Neuronal stem cell (in vitro differentiated cells): ENCODE results near the gene SYT15.

Experiments used
- DNase-seq: peaks from one replicate; pipeline ENCODE4 v3.0.0-alpha.2; 2013; ENCODE audit warnings: low spot score
- H2AFZ ChIP-seq: one replicate; pipeline ENCODE4 v1.6.1; 2013; ENCODE audit warnings: mild to moderate bottlenecking, low read length, inconsistent platforms
- H2AK5ac ChIP-seq: 2 replicates; pipeline ENCODE4 v1.6.1; 2013; ENCODE audit warnings: low read depth, mild to moderate bottlenecking, inconsistent platforms, low read length, moderate library complexity, mixed read lengths
- H2BK120ac ChIP-seq: 2 replicates; pipeline ENCODE4 v1.6.1; 2013; ENCODE audit warnings: low read depth, mild to moderate bottlenecking, inconsistent platforms, low read length, moderate library complexity, mixed read lengths
- H2BK12ac ChIP-seq: one replicate; pipeline ENCODE4 v1.6.1; 2013; ENCODE audit warnings: low read length, inconsistent platforms
- H2BK15ac ChIP-seq: 2 replicates; pipeline ENCODE4 v1.6.1; 2013; ENCODE audit warnings: mild to moderate bottlenecking, low read length, inconsistent platforms, mixed read lengths
- H2BK5ac ChIP-seq: one replicate; pipeline ENCODE4 v1.6.1; 2013; ENCODE audit warnings: inconsistent platforms, mild to moderate bottlenecking, low read length, moderate library complexity
- H3K14ac ChIP-seq: one replicate; pipeline ENCODE4 v1.6.1; 2013; ENCODE audit warnings: low read length, inconsistent platforms
- H3K18ac ChIP-seq: 2 replicates; pipeline ENCODE4 v1.6.1; 2013; ENCODE audit warnings: low read length, inconsistent platforms
- H3K23ac ChIP-seq: 2 replicates; pipeline ENCODE4 v1.6.1; 2013; ENCODE audit warnings: low read depth, mild to moderate bottlenecking, mixed read lengths, low read length, inconsistent platforms; ENCODE audit not compliant: poor library complexity
- H3K27ac ChIP-seq: replicated peaks from 3 replicates; pipeline ENCODE4 v1.5.1; 2013; ENCODE audit warnings: low read length, inconsistent platforms
- H3K27me3 ChIP-seq, 3 experiments: 2 replicates each; pipeline ENCODE4 v1.6.1; 2013; ENCODE audit warnings: low read length in 3 of 3, mild to moderate bottlenecking in 2 of 3, inconsistent platforms in 1 of 3, low read depth in 1 of 3, mixed read lengths in 1 of 3, moderate library complexity in 1 of 3; ENCODE audit not compliant: control insufficient read depth in 3 of 3, insufficient read depth in 3 of 3
- H3K36me3 ChIP-seq, 2 donors: replicated peaks in 1 of 2; 2 replicates each; pipeline ENCODE4 v1.6.1; 2013; ENCODE audit warnings: low read length in 2 of 2; ENCODE audit not compliant: control insufficient read depth in 2 of 2, insufficient read depth in 2 of 2
- H3K4ac ChIP-seq: 2 replicates; pipeline ENCODE4 v1.6.1; 2013; ENCODE audit warnings: inconsistent platforms, mild to moderate bottlenecking, low read length, moderate library complexity
- H3K4me1 ChIP-seq, 2 donors: 1 replicate in 1 of 2; 2 replicates in 1 of 2; pipeline ENCODE4 v1.6.1; 2013; ENCODE audit warnings: low read length in 2 of 2, low read depth in 1 of 2; ENCODE audit not compliant: control insufficient read depth in 2 of 2, insufficient read depth in 1 of 2
- H3K4me2 ChIP-seq: one replicate; pipeline ENCODE4 v1.6.1; 2013; ENCODE audit warnings: mild to moderate bottlenecking, low read length, inconsistent platforms; ENCODE audit not compliant: insufficient read depth, poor library complexity, severe bottlenecking
- H3K4me3 ChIP-seq, 2 donors: 2 replicates each; pipeline ENCODE4 v1.5.1; 2013; ENCODE audit warnings: low read length in 2 of 2, mild to moderate bottlenecking in 2 of 2, inconsistent platforms in 1 of 2, moderate library complexity in 1 of 2
- H3K79me1 ChIP-seq: one replicate; pipeline ENCODE4 v1.6.1; 2013; ENCODE audit warnings: low read depth, mild to moderate bottlenecking, inconsistent platforms, low read length, moderate library complexity
- H3K9ac ChIP-seq: one replicate; pipeline ENCODE4 v1.6.1; 2013; ENCODE audit warnings: mild to moderate bottlenecking, low read depth, low read length, inconsistent platforms; ENCODE audit not compliant: poor library complexity
- H3K9me3 ChIP-seq, 2 donors: replicated peaks in 1 of 2; 2 replicates each; pipeline versions ENCODE3 to v1.6.1; 2013; ENCODE audit warnings: low read length in 2 of 2, mild to moderate bottlenecking in 2 of 2, inconsistent platforms in 1 of 2, low read depth in 1 of 2, mixed read lengths in 1 of 2, moderate library complexity in 1 of 2; ENCODE audit not compliant: control insufficient read depth in 2 of 2, insufficient read depth in 1 of 2
- H4K8ac ChIP-seq: one replicate; pipeline ENCODE4 v1.6.1; 2013; ENCODE audit warnings: low read depth, mild to moderate bottlenecking, inconsistent platforms, low read length, moderate library complexity
- H4K91ac ChIP-seq: one replicate; pipeline ENCODE4 v1.6.1; 2013; ENCODE audit warnings: low read length, low read depth, mild to moderate bottlenecking, inconsistent platforms; ENCODE audit not compliant: poor library complexity
- WGBS, 2 donors: extraction: QIAGEN DNeasy Blood & Tissue Kit; methylation state at CpG; one replicate each; pipeline ENCODE4 v1.1.7; 2013; ENCODE audit warnings: missing lambda C conversion rate in 2 of 2, mixed read lengths in 1 of 2; ENCODE audit not compliant: insufficient read length in 2 of 2, insufficient replicate concordance in 1 of 2; ENCODE audit errors: extremely low coverage in 2 of 2; 5-methylcytosine and 5-hydroxymethylcytosine counted together

The SYT15 gene

DNA sequence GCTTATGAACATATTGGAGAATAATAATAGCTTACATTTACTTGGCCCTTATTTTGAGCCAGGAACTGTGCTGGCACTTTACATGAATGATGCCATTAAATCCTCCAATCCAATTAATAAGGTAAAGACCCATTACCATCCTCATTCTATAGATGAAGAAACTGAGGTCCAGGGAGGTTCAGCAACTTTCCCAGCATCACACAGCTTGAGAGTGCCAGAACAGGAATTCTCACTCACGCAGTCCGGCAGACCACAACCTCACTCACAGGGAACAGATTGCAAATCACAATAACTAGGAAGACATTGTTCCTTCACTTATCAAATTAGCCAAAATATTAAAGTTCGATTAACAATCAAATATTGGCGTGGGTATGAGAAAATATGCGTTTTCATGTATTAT lies 40.8 kb upstream of the SYT15 start:
- no peak overlapping the region for H3K4me3 ChIP-seq
- no peak overlapping the region for H3K4me2 ChIP-seq
- peaks cover 0 to 19% of the 10 kb centered on the region in 2 donors for H3K4me1 ChIP-seq
- no peak overlapping the region for H3K18ac ChIP-seq
- no peak overlapping the region for H3K23ac ChIP-seq
- no peak overlapping the region for H2AFZ ChIP-seq
- H2BK120ac ChIP-seq: no peak overlapping the region
- no peak overlapping the region for H3K9ac ChIP-seq
- H3K79me1 ChIP-seq: no peaks in the 10 kb centered on the region
- no CpG with 5 or more reads among the region's 5 CpGs for WGBS, 2 donors
- H2AK5ac ChIP-seq: no peak overlapping the region
- H3K4ac ChIP-seq: no peak overlapping the region
- H3K9me3 ChIP-seq: no peaks in the 10 kb centered on the region
- no peak overlapping the region for H2BK5ac ChIP-seq
- H2BK12ac ChIP-seq: no peak overlapping the region
- no peaks in the 10 kb centered on the region for H3K36me3 ChIP-seq
- peaks cover 0 to 44% (median 0%) of the 10 kb centered on the region in 3 experiments for H3K27me3 ChIP-seq
- no peak overlapping the region for H3K27ac ChIP-seq
- H3K14ac ChIP-seq: no peak overlapping the region
- DNase-seq: no peak
- no peak overlapping the region for H2BK15ac ChIP-seq
- H4K8ac ChIP-seq: no peak overlapping the region
- H4K91ac ChIP-seq: no peak overlapping the region

DNA sequence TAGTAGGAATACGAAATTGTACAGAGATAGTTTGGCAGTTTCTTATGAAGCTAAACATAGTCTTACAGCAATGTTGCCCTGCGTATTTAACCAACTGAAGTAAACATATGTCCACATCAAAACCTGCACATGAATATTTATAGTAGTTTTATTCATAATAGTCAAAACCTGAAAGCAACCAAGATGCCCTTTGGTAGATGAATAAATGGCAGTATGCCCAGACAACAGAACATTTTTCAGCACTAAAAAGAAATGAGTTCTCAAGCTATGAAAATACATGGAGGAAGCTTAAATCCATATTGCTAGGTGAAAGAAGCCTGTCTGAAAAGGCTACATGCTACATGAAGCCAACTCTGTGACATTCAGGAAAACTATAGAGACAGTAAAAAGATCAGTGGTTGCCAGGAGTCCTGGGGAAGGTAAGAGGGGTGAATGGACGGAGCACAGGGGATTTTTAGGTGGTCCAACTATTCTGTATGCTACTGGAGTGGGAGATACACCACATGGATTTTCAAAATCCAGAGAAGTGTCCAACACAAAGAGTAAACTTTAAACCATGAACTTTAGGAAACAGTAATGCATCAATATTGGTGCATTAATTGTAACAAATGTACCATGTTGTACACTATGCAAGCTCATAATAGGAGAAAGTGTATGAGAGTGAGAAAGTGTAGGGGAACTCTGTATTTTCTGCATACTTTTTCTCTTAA lies 40.1 kb upstream of the SYT15 start:
- Histone ChIP-seq H3K9ac (no peak overlapping the region), H3K23ac (no peak overlapping the region), H3K27me3 (peaks cover 0 to 51% (median 0%) of the 10 kb centered on the region in 3 experiments), H2AFZ (no peak overlapping the region), H2BK5ac (no peak overlapping the region), H3K14ac (no peak overlapping the region), H3K4ac (no peak overlapping the region), H2BK12ac (no peak overlapping the region), H3K36me3 (no peaks in the 10 kb centered on the region), H3K4me2 (no peak overlapping the region), H2BK120ac (no peak overlapping the region), H2AK5ac (no peak overlapping the region), H4K8ac (no peak overlapping the region), H4K91ac (no peak overlapping the region), H3K18ac (no peak overlapping the region), H2BK15ac (no peak overlapping the region), H3K9me3 (no peaks in the 10 kb centered on the region), H3K4me1 (peaks cover 0 to 21% of the 10 kb centered on the region in 2 donors), H3K79me1 (no peaks in the 10 kb centered on the region), H3K27ac (no peak overlapping the region), H3K4me3 (no peak overlapping the region)
- DNase-seq: no peak
- no CpG with 5 or more reads among the region's 3 CpGs for WGBS, 2 donors

DNA sequence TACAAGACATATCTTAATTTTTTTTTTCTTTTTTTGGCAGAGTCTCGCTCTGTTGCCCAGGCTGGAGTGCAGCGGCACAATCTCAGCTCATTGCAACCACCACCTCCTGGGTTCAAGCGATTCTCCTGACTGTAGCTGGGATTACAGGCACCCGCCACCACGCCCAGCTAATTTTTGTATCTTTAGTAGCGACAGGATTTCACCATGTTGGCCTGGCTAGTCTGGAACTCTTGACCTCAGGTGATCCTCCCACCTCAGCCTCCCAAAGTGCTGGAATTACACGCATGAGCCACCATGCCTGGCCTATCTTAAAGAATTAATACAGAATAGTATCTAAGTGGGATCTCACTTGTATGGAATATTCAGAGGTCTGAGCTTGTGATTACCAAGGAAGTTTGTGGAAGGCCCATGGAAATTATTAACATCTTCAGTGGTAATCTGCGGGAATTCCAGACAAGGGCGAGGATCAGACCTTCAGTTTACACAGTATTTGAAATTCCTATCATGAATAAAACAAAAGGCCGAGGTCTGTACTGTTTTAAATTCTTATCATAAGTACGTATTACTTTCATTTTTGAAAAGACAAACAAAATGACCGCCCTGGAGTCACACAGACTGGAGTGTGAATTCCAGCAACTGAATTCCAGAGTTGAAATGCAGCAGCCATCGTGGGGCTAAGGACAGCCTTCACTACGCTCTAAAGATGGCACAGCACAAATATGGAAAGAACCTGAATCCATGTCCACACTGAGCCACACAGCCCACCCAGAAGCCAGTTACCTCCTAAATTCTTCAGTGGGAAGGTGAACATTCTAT lies 39.1 kb upstream of the SYT15 start:
- Histone ChIP-seq H3K4me2 (no peak overlapping the region), H2BK120ac (no peak overlapping the region), H3K27ac (no peak overlapping the region), H3K9me3 (no peaks in the 10 kb centered on the region), H4K91ac (no peak overlapping the region), H2BK5ac (no peak overlapping the region), H3K36me3 (no peaks in the 10 kb centered on the region), H4K8ac (no peak overlapping the region), H3K14ac (no peak overlapping the region), H2AK5ac (no peak overlapping the region), H3K9ac (no peak overlapping the region), H2BK15ac (peak overlapping the region; percentile 0), H3K4ac (no peak overlapping the region), H3K23ac (no peak overlapping the region), H2AFZ (no peak overlapping the region), H3K79me1 (no peaks in the 10 kb centered on the region), H3K27me3 (peaks cover 0 to 59% (median 0%) of the 10 kb centered on the region in 3 experiments), H2BK12ac (no peak overlapping the region), H3K18ac (no peak overlapping the region), H3K4me3 (no peak overlapping the region), H3K4me1 (peaks cover 0 to 21% of the 10 kb centered on the region in 2 donors)
- no CpG with 5 or more reads among the region's 14 CpGs for WGBS, 2 donors
- DNase-seq: no peak

DNA sequence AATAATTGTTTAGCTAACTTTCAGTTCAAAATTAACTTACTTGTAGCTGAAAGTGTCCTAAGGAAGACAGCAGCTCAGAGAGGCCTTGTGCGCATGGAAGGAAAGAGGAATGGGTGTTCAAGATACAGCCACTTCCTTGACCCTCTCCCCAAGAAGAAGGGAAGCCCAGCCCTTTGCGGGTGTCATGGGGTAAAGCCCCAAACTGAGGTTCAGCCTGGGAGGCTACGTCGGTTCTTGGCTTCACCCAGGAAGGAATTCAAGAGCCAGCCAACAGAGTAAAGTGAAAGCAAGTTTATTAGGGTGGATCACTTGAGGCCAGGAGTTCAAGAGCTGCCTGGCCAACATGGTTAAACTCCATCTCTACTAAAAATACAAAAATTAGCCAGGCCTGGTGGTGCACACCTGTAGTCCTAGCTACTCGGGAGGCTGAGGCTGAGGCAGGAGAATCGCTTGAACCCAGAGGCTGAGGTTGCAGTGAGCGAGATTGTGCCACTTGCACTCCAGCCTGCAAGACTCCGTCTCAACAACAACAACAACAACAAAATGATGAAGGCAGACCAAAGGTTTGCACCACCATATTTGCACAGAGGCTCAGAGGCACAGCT lies 38.4 kb upstream of the SYT15 start:
- H3K9ac ChIP-seq: no peak overlapping the region
- peak overlapping the region; percentile 0 for H2BK5ac ChIP-seq
- H3K14ac ChIP-seq: no peak overlapping the region
- no peaks in the 10 kb centered on the region for H3K9me3 ChIP-seq
- no peaks in the 10 kb centered on the region for H3K36me3 ChIP-seq
- peak overlapping the region; percentile 6 for H2BK15ac ChIP-seq
- H3K4me3 ChIP-seq: no peak overlapping the region
- no peak overlapping the region for H3K27ac ChIP-seq
- no peak overlapping the region for H3K23ac ChIP-seq
- H2AK5ac ChIP-seq: no peak overlapping the region
- no peaks in the 10 kb centered on the region for H3K79me1 ChIP-seq
- H4K8ac ChIP-seq: peak overlapping the region; percentile 44
- no peak for DNase-seq
- WGBS, 2 donors: no CpG with 5 or more reads among the region's 8 CpGs
- no peak overlapping the region for H3K4me2 ChIP-seq
- no peak overlapping the region for H2AFZ ChIP-seq
- peaks cover 0 to 67% (median 0%) of the 10 kb centered on the region in 3 experiments for H3K27me3 ChIP-seq
- H2BK120ac ChIP-seq: peak overlapping the region; percentile 1
- H2BK12ac ChIP-seq: no peak overlapping the region
- peak overlapping the region; percentile 36 for H3K18ac ChIP-seq
- H3K4me1 ChIP-seq: peaks cover 0 to 21% of the 10 kb centered on the region in 2 donors
- H3K4ac ChIP-seq: peak overlapping the region; percentile 6
- H4K91ac ChIP-seq: no peak overlapping the region
